MG63 (cell line): Measurements from ENCODE around the gene OBSCN. TPM values are rescaled to one million over a fixed set of nuclear protein-coding genes. Genes with fewer than 3 reads are reported as not detected.

ENCODE experiments used
- DNase-seq: peaks from one replicate; pipeline ENCODE4 v3.0.0-alpha.2; 2020
- H3K27me3 ChIP-seq: fragments of 250-450 bp; sonication (Bioruptor Pico); 2 replicates; pipeline ENCODE4 v1.5.1; 2020; ENCODE audit warnings: mild to moderate bottlenecking, moderate library complexity
- H3K36me3 ChIP-seq: fragments of 250-450 bp; sonication (Bioruptor Pico); 2 replicates; pipeline ENCODE4 v1.5.1; 2020; ENCODE audit warnings: mild to moderate bottlenecking, moderate library complexity
- H3K4me3 ChIP-seq: fragments of 250-450 bp; sonication (Bioruptor Pico); 2 replicates; pipeline ENCODE4 v1.5.1; 2020; ENCODE audit warnings: mild to moderate bottlenecking, moderate library complexity
- H3K9me3 ChIP-seq: fragments of 250-450 bp; sonication (Bioruptor Pico); 2 replicates; pipeline ENCODE4 v1.5.1; 2020; ENCODE audit warnings: mild to moderate bottlenecking, moderate library complexity
- total RNA-seq: library from RNA; depleted of rRNA; stranded (reverse); fragments of >200 nt; shearing (Covaris generic); gene quantifications from 2 replicates; pipeline ENCODE4 v1.2.3, GENCODE V29; 2014; ENCODE audit warnings: low replicate concordance

Gene OBSCN
- total RNA-seq, 1 experiment from 2014 or later: 2.8 TPM

DNA sequence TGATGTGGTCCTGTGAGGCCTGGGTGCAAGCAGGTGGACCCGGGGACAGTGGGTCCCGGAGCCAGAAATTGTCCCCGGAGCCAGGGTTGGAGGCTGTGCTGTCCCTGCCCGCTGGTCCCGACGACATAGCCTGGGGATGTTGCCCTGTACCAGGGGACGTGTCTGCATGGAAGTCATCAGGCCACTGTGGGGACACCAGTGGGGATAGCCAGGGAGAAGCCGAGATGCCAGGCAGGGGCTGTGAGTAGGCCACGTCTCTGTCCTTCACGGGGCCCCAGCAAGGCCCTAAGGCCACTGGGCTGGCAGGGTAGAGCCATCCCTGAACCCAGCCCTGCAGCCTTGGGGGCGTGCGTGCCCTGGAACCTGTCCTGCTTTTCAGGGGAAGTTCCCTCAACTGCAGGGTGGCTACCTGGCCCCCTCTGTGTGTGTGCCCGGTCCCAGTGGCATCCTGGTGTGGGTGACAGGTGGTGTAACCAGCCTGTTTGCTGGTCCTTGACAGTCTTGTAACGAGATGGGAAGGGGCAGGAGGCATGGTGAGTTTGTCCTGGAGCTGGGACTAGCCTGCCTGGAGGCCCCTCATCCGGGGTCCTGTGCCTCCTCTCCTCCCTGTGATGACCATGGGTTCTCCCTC, 73.2 kb downstream of the OBSCN start:
- Histone ChIP-seq H3K27me3 (no peaks in the 10 kb centered on the region), H3K4me3 (no peak overlapping the region), H3K9me3 (no peaks in the 10 kb centered on the region), H3K36me3 (no peaks in the 10 kb centered on the region)
- no peak for DNase-seq

DNA sequence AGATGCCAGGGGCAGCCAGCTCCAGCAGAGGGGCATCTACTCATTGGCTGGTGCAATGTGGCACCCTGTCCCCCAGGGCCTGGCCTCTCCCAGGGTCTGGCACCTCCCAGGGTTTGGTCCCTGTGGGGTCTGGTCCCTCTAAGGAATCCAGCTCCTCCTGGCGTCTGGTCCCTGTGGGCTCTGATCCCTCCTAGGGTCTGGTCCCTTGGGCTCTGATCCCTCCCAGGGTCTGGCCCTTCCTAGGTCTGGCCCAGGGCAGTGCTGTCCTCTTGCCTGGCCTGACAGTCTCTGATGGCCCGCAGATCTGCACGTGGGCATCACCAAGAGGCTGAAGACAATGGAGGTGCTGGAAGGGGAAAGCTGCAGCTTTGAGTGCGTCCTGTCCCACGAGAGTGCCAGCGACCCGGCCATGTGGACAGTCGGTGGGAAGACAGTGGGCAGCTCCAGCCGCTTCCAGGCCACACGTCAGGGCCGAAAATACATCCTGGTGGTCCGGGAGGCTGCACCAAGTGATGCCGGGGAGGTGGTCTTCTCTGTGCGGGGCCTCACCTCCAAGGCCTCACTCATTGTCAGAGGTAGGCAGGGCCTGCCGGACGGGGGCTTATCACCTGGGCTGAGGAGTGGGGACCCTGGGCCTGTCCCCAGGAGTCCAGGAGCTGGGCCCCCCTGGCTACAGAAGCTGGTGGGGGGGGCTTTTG, 73.9 kb downstream of the OBSCN start:
- Histone ChIP-seq H3K4me3 (no peak overlapping the region), H3K27me3 (no peaks in the 10 kb centered on the region), H3K9me3 (no peaks in the 10 kb centered on the region), H3K36me3 (no peaks in the 10 kb centered on the region)
- no peak for DNase-seq

DNA sequence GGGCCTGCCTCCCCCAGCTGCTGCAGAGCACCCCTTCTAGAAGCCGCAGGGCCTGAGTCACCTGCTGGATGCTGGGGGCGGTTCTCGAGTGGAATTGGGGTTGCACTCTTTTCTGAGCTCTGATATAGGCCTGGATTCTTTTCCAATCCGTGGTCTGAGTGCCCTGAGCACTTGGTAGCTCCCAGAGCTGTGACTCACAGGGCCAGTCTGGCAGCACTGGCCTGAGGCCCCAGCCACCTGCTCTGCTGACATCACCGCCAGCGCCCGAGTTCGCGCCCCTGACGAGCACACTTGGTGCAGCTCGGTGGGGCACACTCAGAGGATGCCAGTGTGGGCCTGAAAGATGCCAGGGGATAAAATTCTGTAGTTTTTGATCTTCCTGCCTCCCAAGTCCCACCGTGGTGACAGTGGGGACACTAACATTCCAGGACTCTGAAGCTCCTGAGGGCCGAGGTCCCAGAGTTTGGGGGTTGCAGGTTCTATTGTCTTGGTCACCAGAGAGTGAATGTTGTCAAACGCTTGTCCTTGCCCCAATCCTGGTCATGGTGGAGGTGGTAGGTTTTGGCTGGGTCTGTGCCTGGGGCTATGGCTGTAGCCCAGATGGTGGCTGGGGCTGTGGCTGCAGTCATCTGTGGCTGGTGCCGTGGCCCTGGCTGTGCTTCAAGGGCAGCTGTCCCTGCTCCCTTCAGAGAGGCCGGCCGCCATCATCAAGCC, 74.6 kb downstream of the OBSCN start:
- peak; percentile 47 for DNase-seq
- H3K9me3 ChIP-seq: no peaks in the 10 kb centered on the region
- no peaks in the 10 kb centered on the region for H3K27me3 ChIP-seq
- no peaks in the 10 kb centered on the region for H3K36me3 ChIP-seq
- no peak overlapping the region for H3K4me3 ChIP-seq

DNA sequence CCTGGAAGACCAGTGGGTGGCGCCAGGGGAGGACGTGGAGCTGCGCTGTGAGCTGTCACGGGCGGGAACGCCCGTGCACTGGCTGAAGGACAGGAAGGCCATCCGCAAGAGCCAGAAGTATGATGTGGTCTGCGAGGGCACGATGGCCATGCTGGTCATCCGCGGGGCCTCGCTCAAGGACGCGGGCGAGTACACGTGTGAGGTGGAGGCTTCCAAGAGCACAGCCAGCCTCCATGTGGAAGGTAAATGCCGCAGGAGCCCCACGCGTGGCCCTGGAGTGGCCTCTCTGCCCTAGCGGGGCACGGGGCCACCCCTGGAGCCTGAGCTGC, 75.2 kb downstream of the OBSCN start:
- DNase-seq: no peak
- no peaks in the 10 kb centered on the region for H3K36me3 ChIP-seq

DNA sequence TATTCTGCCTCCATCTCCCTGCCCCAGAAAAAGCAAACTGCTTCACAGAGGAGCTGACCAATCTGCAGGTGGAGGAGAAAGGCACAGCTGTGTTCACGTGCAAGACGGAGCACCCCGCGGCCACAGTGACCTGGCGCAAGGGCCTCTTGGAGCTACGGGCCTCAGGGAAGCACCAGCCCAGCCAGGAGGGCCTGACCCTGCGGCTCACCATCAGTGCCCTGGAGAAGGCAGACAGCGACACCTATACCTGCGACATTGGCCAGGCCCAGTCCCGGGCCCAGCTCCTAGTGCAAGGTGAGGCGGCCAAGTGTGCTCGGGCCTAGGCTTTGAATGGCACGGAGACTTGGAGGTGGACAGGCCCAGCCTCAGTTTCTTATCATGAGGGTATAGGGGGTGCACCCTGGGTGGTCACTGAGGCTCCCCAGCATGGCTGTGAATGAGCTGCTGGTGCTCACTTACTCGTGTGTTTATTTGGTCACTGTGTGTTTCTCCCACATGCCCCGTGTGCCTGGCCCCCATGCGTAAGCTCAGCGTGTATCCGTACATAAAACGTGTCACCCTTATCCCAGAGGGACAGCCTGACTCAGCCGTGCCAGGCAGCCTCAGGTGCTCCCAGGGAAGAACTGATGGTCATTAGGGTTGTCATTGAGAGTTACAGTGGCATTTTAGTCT, 75.8 kb downstream of the OBSCN start:
- Histone ChIP-seq H3K27me3 (no peaks in the 10 kb centered on the region), H3K36me3 (no peaks in the 10 kb centered on the region), H3K9me3 (no peaks in the 10 kb centered on the region), H3K4me3 (no peak overlapping the region)
- DNase-seq: no peak

More for the DNA sequence above, 75.2 kb downstream of the OBSCN start:
- H3K9me3 ChIP-seq: no peaks in the 10 kb centered on the region
- H3K4me3 ChIP-seq: no peak overlapping the region
- no peaks in the 10 kb centered on the region for H3K27me3 ChIP-seq

DNA sequence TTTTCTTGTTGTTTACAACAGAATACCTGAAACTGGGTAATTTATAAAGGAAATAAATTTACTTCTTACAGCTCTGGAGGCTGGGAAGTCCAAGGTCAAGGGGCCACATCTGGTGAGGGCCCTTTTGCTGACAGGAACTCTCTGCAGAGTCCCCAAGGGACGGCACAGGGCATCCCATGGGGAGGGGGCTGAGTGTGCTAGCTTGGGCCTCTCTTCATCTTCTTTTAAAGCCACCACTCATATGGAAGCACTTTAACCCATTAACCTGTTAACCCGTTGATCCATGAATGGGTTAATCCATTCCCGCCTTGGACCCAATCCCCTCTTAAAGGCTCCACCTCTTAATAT, 76.3 kb downstream of the OBSCN start:
- Histone ChIP-seq H3K27me3 (no peaks in the 10 kb centered on the region), H3K36me3 (no peaks in the 10 kb centered on the region), H3K4me3 (no peak overlapping the region), H3K9me3 (no peaks in the 10 kb centered on the region)
- DNase-seq: no peak

DNA sequence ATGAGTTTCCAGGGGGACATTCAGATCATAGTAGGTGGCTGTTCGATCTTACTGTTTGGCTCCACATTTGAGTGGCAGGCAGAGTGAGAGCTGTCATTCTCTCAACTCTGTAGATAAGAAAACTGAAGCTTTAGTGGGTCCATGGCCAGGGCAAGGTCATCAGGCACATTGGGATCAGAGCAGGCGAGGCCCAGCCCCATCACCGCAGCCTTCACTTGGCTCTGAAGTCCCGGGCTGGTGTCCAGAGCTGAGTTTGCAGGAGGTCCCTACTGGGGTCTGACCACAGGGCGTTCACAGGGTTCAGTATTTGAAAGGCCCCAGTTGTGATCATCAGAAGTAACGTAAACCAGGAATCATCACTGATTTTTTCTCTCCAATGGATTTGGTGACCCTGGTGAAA, 76.7 kb downstream of the OBSCN start:
- Histone ChIP-seq H3K9me3 (no peaks in the 10 kb centered on the region), H3K27me3 (no peaks in the 10 kb centered on the region), H3K4me3 (no peak overlapping the region), H3K36me3 (no peaks in the 10 kb centered on the region)
- no peak for DNase-seq

DNA sequence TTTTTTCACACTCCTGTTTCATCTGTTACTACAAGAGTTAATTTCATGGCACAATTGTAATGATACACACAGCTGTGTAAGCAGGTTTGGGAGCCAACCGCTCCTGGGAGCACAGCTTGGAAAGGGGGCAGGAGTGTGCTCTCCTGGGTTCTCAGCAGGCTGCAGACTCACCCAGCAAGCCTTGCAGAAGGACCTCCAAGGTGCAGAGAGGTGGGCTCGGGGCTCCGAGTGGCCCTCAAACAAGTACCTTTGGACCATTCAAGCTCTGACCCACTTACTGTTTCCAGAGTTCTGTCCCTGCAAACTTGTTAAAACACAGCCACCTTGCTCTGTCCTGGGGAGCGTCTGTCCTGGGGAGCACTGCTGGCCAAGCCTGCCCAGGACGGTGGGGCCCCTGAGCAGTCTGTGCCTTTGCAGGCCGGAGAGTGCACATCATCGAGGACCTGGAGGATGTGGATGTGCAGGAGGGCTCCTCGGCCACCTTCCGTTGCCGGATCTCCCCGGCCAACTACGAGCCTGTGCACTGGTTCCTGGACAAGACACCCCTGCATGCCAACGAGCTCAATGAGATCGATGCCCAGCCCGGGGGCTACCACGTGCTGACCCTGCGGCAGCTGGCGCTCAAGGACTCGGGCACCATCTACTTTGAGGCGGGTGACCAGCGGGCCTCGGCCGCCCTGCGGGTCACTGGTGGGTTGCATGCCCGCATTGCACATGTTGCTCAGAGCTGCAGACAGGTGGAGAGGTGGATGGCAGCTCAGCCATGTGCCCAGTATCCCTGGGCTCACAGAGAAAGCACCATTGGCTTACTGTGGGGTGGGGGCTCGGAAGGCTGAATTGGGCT, 78.0 kb downstream of the OBSCN start:
- H3K27me3 ChIP-seq: no peaks in the 10 kb centered on the region
- no peak overlapping the region for H3K4me3 ChIP-seq
- no peaks in the 10 kb centered on the region for H3K36me3 ChIP-seq
- H3K9me3 ChIP-seq: no peaks in the 10 kb centered on the region
- DNase-seq: no peak

DNA sequence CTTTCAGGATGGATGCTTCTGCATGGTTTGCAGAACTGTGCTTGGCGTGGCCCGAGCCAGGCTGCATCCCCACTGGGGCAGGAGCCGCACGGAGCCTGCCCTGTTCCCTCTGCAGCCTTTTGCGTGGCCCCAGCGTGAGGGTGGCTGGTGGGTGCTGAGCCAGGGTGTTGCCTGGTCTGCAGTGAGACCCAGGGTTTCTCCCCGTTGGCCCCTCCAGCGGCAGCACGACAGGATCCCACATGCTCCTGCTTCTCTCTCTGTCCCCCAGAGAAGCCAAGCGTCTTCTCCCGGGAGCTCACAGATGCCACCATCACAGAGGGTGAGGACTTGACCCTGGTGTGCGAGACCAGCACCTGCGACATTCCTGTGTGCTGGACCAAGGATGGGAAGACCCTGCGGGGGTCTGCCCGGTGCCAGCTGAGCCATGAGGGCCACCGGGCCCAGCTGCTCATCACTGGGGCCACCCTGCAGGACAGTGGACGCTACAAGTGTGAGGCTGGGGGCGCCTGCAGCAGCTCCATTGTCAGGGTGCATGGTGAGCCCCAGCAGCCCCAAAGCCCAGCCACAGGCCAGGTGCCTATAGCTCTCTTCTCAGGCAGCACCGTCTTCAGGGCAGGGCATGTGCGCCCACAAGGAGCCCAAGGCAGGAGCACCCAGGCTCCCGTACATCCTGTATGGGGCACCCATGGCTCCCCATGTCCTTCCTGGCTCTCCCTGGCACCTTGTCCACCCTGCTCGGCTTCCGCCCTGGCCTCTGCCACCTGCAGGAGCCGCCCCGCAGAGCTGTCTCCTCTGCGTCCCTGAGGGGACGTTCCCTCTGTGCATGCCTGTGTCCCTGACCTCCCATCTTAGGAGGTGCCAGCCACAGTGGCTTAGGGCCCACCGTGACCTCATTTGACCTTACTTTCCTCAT, 78.9 kb downstream of the OBSCN start:
- Histone ChIP-seq H3K36me3 (no peaks in the 10 kb centered on the region), H3K4me3 (no peak overlapping the region), H3K9me3 (no peaks in the 10 kb centered on the region), H3K27me3 (no peaks in the 10 kb centered on the region)
- no peak for DNase-seq

DNA sequence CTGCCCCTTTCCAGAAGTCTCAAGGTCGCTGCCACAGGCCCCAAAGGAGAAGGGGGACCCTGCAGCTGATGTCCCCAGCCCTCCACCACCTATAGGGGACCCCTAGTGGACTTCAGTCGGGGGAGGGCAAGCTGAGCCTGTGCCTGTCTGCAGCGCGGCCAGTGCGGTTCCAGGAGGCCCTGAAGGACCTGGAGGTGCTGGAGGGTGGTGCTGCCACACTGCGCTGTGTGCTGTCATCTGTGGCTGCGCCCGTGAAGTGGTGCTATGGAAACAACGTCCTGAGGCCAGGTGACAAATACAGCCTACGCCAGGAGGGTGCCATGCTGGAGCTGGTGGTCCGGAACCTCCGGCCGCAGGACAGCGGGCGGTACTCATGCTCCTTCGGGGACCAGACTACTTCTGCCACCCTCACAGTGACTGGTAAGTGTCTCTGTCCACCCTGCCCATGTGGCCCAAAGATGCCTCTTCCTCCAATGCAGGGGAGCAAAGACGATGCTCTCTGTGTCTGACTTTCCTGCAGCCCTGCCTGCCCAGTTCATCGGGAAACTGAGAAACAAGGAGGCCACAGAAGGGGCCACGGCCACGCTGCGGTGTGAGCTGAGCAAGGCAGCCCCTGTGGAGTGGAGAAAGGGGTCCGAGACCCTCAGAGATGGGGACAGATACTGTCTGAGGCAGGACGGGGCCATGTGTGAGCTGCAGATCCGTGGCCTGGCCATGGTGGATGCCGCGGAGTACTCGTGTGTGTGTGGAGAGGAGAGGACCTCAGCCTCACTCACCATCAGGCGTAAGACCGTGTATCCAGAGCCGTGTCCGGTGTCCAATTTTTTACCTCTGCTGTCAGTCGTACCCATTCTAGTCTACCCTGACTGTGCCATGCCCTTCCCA, 79.9 kb downstream of the OBSCN start:
- Histone ChIP-seq H3K9me3 (no peaks in the 10 kb centered on the region), H3K36me3 (no peaks in the 10 kb centered on the region)
- no peak for DNase-seq

DNA sequence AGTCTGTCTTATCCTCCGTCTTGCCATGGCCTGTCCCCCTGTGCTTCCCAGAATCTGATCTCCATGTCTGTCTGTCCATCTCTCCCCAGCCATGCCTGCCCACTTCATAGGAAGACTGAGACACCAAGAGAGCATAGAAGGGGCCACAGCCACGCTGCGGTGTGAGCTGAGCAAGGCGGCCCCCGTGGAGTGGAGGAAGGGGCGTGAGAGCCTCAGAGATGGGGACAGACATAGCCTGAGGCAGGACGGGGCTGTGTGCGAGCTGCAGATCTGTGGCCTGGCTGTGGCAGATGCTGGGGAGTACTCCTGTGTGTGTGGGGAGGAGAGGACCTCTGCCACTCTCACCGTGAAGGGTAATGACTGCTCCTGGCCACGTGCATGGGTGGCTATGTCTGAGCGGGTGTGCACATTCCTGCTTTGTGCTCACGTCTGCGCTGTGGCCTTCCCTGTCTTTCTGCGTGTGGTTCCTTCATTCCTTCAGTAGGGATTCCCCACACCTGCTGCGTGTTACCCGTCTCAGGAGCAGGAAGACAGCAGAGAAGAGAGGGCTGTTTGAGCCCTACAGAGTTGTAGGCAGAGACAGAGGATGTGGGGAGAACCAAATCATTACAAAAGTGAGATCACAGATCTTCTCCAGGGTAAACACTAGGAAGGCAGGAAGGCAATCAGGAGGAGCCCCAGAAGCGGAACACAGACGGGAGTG, 80.8 kb downstream of the OBSCN start:
- H3K4me3 ChIP-seq: no peak overlapping the region
- no peak for DNase-seq
- no peaks in the 10 kb centered on the region for H3K36me3 ChIP-seq
- no peaks in the 10 kb centered on the region for H3K27me3 ChIP-seq
- no peaks in the 10 kb centered on the region for H3K9me3 ChIP-seq

More for the DNA sequence above, 79.9 kb downstream of the OBSCN start:
- no peaks in the 10 kb centered on the region for H3K27me3 ChIP-seq
- H3K4me3 ChIP-seq: no peak overlapping the region

DNA sequence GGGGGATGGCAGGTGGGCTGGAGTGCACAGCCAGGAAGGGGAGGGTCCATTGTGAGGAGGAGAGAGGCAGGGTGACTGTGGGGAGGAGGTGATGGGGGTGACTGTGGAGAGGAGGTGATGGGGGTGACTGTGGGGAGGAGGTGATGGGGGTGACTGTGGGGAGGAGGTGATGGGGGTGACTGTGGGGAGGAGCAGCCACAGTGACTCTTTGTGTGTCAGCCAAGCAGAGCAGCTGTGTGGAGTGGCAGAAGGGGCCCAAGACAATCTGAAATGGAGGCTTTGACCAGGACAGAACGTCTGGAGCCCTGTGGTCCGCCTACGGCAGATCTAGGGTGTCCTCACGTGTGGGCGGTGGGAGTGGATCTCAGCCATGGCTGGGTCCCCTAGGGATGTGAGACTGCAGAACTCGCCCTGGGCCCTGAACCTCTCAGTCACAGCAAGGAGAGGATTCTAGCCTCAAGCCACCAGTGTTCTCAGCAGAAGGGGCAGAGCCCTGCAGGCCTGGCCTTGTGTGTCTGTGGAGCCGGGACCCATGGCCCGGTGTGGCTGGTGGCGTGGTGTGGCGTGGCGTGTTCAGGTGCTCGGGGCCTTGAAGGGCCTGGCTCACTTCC, 81.5 kb downstream of the OBSCN start:
- Histone ChIP-seq H3K9me3 (no peaks in the 10 kb centered on the region), H3K27me3 (no peaks in the 10 kb centered on the region), H3K4me3 (no peak overlapping the region), H3K36me3 (no peaks in the 10 kb centered on the region)
- DNase-seq: no peak

DNA sequence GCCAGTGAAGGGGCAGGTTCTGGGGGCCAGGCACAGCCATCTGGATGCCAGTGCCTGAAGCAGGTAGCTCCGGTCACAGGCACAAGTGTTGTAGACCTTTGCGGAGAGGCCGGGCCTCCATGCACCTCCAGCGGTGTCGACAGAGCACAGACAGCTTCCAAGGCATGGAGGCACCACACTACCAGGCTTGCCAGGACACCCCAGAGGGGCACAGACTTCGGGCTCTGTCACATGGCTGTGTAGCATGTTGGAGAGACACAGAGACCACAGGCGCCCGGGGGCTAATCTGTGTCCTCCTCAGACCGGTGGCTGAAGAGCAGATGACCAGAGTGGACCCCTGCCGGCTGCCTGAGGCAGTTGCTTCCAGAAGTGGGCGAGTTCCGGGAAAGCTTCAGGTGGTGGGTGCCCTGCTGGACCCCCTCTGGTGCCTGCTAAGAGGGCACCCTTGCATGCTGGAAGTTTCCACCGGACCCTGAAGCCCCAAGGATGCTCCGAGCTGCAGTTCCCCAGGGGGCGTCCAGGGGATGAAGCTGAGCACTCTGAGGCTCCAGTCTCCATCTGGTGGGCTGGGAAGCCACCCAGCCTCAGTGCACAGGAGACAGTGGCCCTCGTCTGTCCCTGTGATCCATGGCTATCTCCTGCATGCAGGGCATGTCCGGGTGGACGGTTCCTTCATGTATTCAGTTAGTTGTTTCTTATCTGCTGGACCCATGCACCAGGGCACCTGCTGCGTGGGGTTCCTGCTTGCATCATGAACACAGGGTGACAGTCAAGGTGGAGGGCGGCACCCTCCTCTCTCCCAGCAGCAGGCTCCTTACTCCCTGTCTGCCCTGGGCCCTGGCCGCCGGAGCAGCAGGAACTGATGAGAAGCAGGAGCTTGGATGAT, 82.4 kb downstream of the OBSCN start:
- no peaks in the 10 kb centered on the region for H3K36me3 ChIP-seq
- no peaks in the 10 kb centered on the region for H3K9me3 ChIP-seq
- no peak for DNase-seq

More for the DNA sequence above, 82.4 kb downstream of the OBSCN start:
- no peak overlapping the region for H3K4me3 ChIP-seq
- no peaks in the 10 kb centered on the region for H3K27me3 ChIP-seq
